K562 (cell line): ENCODE data around the gene TMEM184C. TPM values are rescaled to one million over a fixed set of nuclear protein-coding genes. Genes with fewer than 3 reads are reported as not detected.
A peak's percentile ranks its signal among the peaks of the same experiment; 100 is the strongest.

Experiments used
- ASH1L ChIP-seq: fragments of 450-650 bp; IDR thresholded peaks from 2 replicates; pipeline ENCODE4 v1.6.1; 2018; ENCODE audit warnings: borderline replicate concordance, mild to moderate bottlenecking, low read depth; ENCODE audit not compliant: partially characterized antibody
- C11orf30 ChIP-seq: fragments of 450-650 bp; IDR thresholded peaks from 2 replicates; pipeline ENCODE4 v1.6.1; 2016; ENCODE audit warnings: low read depth, mild to moderate bottlenecking
- CBFA2T2 ChIP-seq: fragments of 450-650 bp; conservative IDR thresholded peaks from 2 replicates; pipeline ENCODE4 v1.6.1; 2017; ENCODE audit warnings: mild to moderate bottlenecking
- CBX3 ChIP-seq, 2 experiments: IDR thresholded peaks; 1 replicate in 1 of 2; 2 replicates in 1 of 2; pipeline ENCODE4 v1.6.1; 2012; ENCODE audit warnings: inconsistent platforms in 2 of 2, low read length in 2 of 2, borderline replicate concordance in 1 of 2, control low read depth in 1 of 2
- KLF13 ChIP-seq: fragments of 450-650 bp; IDR thresholded peaks from 2 replicates; pipeline ENCODE4 v1.6.1; 2016; ENCODE audit warnings: missing genetic modification characterization, low read depth, mild to moderate bottlenecking, missing compliant biosample characterization, moderate library complexity, borderline replicate concordance
- MTA2 ChIP-seq: fragments of 450-650 bp; IDR thresholded peaks from 2 replicates; pipeline ENCODE4 v1.6.1; 2016; ENCODE audit warnings: low read depth
- NCOA1 ChIP-seq: fragments of 450-650 bp; IDR thresholded peaks from 2 replicates; pipeline ENCODE4 v1.6.1; 2016; ENCODE audit warnings: low read depth
- NCOA6 ChIP-seq: fragments of 450-650 bp; IDR thresholded peaks from 2 replicates; pipeline ENCODE4 v1.6.1; 2017; ENCODE audit warnings: mild to moderate bottlenecking
- SMARCA4 ChIP-seq: fragments of 450-650 bp; IDR thresholded peaks from 2 replicates; pipeline ENCODE4 v1.6.1; 2016
- SNRNP70 ChIP-seq: fragments of 200-400 bp; formaldehyde crosslinking; optimal IDR thresholded peaks from 2 replicates; pipeline ENCODE3; 2017; ENCODE audit warnings: low read depth, low read length
- SREBF2 ChIP-seq: sonication (generic); formaldehyde crosslinking; IDR thresholded peaks from 2 replicates; pipeline ENCODE4 v1.4.0; 2020; ENCODE audit warnings: mild to moderate bottlenecking, missing genetic modification reagents
- YBX1 ChIP-seq: fragments of 450-650 bp; IDR thresholded peaks from 2 replicates; pipeline ENCODE4 v1.7.1; 2016; ENCODE audit warnings: mild to moderate bottlenecking
- ZKSCAN3 ChIP-seq: fragments of 250-450 bp; sonication (Bioruptor Pico); IDR thresholded peaks from 2 replicates; pipeline ENCODE4 v1.4.0; 2020
- ZMIZ1 ChIP-seq, 2 experiments: fragments of 150-350 bp in 1 of 2; IDR thresholded peaks; 2 replicates each; pipeline ENCODE4 v1.6.1; 2012 to 2016; ENCODE audit warnings: low read depth in 2 of 2, low read length in 2 of 2, mild to moderate bottlenecking in 1 of 2, moderate library complexity in 1 of 2
- ZNF766 ChIP-seq: fragments of 200-800 bp; sonication (Bioruptor generic); conservative IDR thresholded peaks from 2 replicates; pipeline ENCODE4 v1.6.1; 2016; ENCODE audit warnings: missing genetic modification characterization, missing compliant biosample characterization
- polyA plus RNA-seq, 8 experiments: library from polyadenylated mRNA; depleted of rRNA in 4 of 8; stranded (reverse) in 5 of 8; unstranded in 3 of 8; fragments of >200 nt; fragmentation: Nextera tagmentation in 2 of 8; fragmentation: Illumina TruSeq in 1 of 8; extraction: Ambion mirVana in 2 of 8; extraction: Trizol in 1 of 8; gene quantifications; 2 replicates each; pipeline versions ENCODE4 v1.2.1 to v1.2.3, GENCODE V29; 2011 to 2014; ENCODE audit warnings: inconsistent platforms in 1 of 8, missing spikeins in 1 of 8
- total RNA-seq, 7 experiments: library from RNA; depleted of rRNA in 6 of 7; stranded (reverse); fragments of >200 nt in 6 of 7; fragmentation: Illumina TruSeq in 2 of 7; extraction: Trizol in 2 of 7; gene quantifications; 2 replicates each; pipeline versions ENCODE4 v1.2.1 to v1.2.3, GENCODE V29; 2011 to 2021; ENCODE audit warnings: low replicate concordance in 1 of 7
- TF ChIP-seq, protein P1 (sequence below): fragments of 250-450 bp; sonication (Bioruptor Pico); IDR thresholded peaks from 2 replicates; pipeline ENCODE4 v1.5.0; 2021; ENCODE audit warnings: mild to moderate bottlenecking, borderline replicate concordance
- TF ChIP-seq, protein P2 (sequence below): sonication (generic); formaldehyde crosslinking; IDR thresholded peaks from 2 replicates; pipeline ENCODE4 v1.8.1; 2023; ENCODE audit warnings: mild to moderate bottlenecking, missing genetic modification reagents

The TMEM184C gene
- total and polyA plus RNA-seq, 9 of the 15 experiments (the other 6 are each of a cell fraction or from before 2014, with no cell fraction given), result 3.9 to 24.2 (median 18.2) TPM

- TF ChIP-seq, protein P1, sequence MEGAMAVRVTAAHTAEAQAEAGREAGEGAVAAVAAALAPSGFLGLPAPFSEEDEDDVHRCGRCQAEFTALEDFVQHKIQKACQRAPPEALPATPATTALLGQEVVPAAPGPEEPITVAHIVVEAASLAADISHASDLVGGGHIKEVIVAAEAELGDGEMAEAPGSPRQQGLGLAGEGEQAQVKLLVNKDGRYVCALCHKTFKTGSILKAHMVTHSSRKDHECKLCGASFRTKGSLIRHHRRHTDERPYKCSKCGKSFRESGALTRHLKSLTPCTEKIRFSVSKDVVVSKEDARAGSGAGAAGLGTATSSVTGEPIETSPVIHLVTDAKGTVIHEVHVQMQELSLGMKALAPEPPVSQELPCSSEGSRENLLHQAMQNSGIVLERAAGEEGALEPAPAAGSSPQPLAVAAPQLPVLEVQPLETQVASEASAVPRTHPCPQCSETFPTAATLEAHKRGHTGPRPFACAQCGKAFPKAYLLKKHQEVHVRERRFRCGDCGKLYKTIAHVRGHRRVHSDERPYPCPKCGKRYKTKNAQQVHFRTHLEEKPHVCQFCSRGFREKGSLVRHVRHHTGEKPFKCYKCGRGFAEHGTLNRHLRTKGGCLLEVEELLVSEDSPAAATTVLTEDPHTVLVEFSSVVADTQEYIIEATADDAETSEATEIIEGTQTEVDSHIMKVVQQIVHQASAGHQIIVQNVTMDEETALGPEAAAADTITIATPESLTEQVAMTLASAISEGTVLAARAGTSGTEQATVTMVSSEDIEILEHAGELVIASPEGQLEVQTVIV, result no peak
- TF ChIP-seq MTA2 (no peak), ZKSCAN3 (CRISPR knock-in tag) (no peak), SMARCA4 (0 out of 2 replicates have a peak, but pooled peaks have one; percentile 8), ZMIZ1 (IDR thresholded peaks at IDR 0.05; ENCODE audit: low read depth in 2 of 2, low read length in 2 of 2) (no peak), ASH1L (no peak), CBX3 (IDR thresholded peaks at IDR 0.05; ENCODE audit: borderline replicate concordance in 1 of 2, low read length in 2 of 2) (no peak), SNRNP70 (no peak), C11orf30 (peak; percentile 89), NCOA6 (peak; percentile 96), ZNF766 (CRISPR knock-in tag) (no peak), NCOA1 (peak; percentile 50; the same call in 1 of the 2 replicates), SREBF2 (CRISPR knock-in tag) (no peak), YBX1 (no peak), CBFA2T2 (no peak), KLF13 (no peak)
- TF ChIP-seq, protein P2, sequence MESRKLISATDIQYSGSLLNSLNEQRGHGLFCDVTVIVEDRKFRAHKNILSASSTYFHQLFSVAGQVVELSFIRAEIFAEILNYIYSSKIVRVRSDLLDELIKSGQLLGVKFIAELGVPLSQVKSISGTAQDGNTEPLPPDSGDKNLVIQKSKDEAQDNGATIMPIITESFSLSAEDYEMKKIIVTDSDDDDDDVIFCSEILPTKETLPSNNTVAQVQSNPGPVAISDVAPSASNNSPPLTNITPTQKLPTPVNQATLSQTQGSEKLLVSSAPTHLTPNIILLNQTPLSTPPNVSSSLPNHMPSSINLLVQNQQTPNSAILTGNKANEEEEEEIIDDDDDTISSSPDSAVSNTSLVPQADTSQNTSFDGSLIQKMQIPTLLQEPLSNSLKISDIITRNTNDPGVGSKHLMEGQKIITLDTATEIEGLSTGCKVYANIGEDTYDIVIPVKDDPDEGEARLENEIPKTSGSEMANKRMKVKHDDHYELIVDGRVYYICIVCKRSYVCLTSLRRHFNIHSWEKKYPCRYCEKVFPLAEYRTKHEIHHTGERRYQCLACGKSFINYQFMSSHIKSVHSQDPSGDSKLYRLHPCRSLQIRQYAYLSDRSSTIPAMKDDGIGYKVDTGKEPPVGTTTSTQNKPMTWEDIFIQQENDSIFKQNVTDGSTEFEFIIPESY (CRISPR knock-in tag), result no peak
Measured at GRCh38 chr4:147683717-147684700, 66.8 kb downstream of the TMEM184C start, which contains the start of gene PRMT9 (continued).
